ENCODE measurements around the gene ATP8A2.

- TF ChIP-seq CTCF (conservative IDR thresholded peaks at IDR 0.05) (no peak), ZFX (IDR thresholded peaks at IDR 0.05) (no peak)
These were observed 157.7 kb downstream of the ATP8A2 start for GRCh38 chr13:25529425-25529824.
